H9 (cell line): ENCODE results near the gene KCTD1. TPM values are rescaled to one million over a fixed set of nuclear protein-coding genes. Genes with fewer than 3 reads are reported as not detected.

Source experiments
- DNase-seq: peaks from one replicate; pipeline ENCODE4 v3.0.0-alpha.2; 2017
- H2AFZ ChIP-seq: one replicate; pipeline ENCODE4 v1.6.1; 2013; ENCODE audit warnings: mild to moderate bottlenecking, low read length, control low read depth, moderate library complexity
- H2AK5ac ChIP-seq: 2 replicates; pipeline ENCODE4 v1.6.1; 2013; ENCODE audit warnings: low read length, control low read depth, mixed read lengths; ENCODE audit not compliant: insufficient read length
- H2BK120ac ChIP-seq: one replicate; pipeline ENCODE4 v1.6.1; 2013; ENCODE audit warnings: low read depth, mild to moderate bottlenecking, low read length, control low read depth, inconsistent platforms; ENCODE audit not compliant: poor library complexity, severe bottlenecking
- H2BK12ac ChIP-seq: 2 replicates; pipeline ENCODE4 v1.6.1; 2013; ENCODE audit warnings: low read length, control low read depth, mixed read lengths, low read depth; ENCODE audit not compliant: insufficient read length
- H2BK15ac ChIP-seq: 2 replicates; pipeline ENCODE4 v1.6.1; 2013; ENCODE audit warnings: low read depth, low read length, control low read depth
- H2BK20ac ChIP-seq: one replicate; pipeline ENCODE4 v1.6.1; 2013; ENCODE audit warnings: low read depth, mild to moderate bottlenecking, low read length, control low read depth, inconsistent platforms; ENCODE audit not compliant: poor library complexity, severe bottlenecking
- H2BK5ac ChIP-seq: 2 replicates; pipeline ENCODE4 v1.6.1; 2013; ENCODE audit warnings: low read length, control low read depth, mixed read lengths; ENCODE audit not compliant: insufficient read length
- H3K14ac ChIP-seq: 2 replicates; pipeline ENCODE4 v1.6.1; 2013; ENCODE audit warnings: low read length, control low read depth; ENCODE audit not compliant: insufficient read depth
- H3K18ac ChIP-seq: 2 replicates; pipeline ENCODE4 v1.6.1; 2013; ENCODE audit warnings: low read depth, mild to moderate bottlenecking, mixed read lengths, low read length, control low read depth; ENCODE audit not compliant: insufficient read length
- H3K23ac ChIP-seq: 2 replicates; pipeline ENCODE4 v1.6.1; 2013; ENCODE audit warnings: low read length, control low read depth, mixed read lengths, low read depth; ENCODE audit not compliant: insufficient read length
- H3K23me2 ChIP-seq: 2 replicates; pipeline ENCODE4 v1.6.1; 2013; ENCODE audit warnings: low read depth, mild to moderate bottlenecking, mixed read lengths, low read length, control low read depth; ENCODE audit not compliant: insufficient read length, poor library complexity, severe bottlenecking
- H3K27ac ChIP-seq: 2 replicates; pipeline ENCODE4 v1.5.1; 2013; ENCODE audit warnings: low read length, control low read depth, mixed read lengths, low read depth; ENCODE audit not compliant: insufficient read length
- H3K27me3 ChIP-seq: 2 replicates; pipeline ENCODE4 v1.6.1; 2013; ENCODE audit warnings: low read length, control low read depth, inconsistent platforms; ENCODE audit not compliant: insufficient read depth
- H3K4ac ChIP-seq: 2 replicates; pipeline ENCODE4 v1.6.1; 2013; ENCODE audit warnings: low read depth, mild to moderate bottlenecking, control low read depth, inconsistent platforms, low read length, moderate library complexity
- H3K4me1 ChIP-seq: 2 replicates; pipeline ENCODE4 v1.6.1; 2013; ENCODE audit warnings: low read length, control low read depth, inconsistent platforms; ENCODE audit not compliant: insufficient read depth
- H3K4me2 ChIP-seq: 2 replicates; pipeline ENCODE4 v1.6.1; 2013; ENCODE audit warnings: low read length, control low read depth, mixed read lengths; ENCODE audit not compliant: insufficient read length, insufficient read depth
- H3K56ac ChIP-seq: 2 replicates; pipeline ENCODE4 v1.6.1; 2013; ENCODE audit warnings: low read depth, mild to moderate bottlenecking, mixed read lengths, low read length, control low read depth; ENCODE audit not compliant: insufficient read length
- H3K79me1 ChIP-seq: 2 replicates; pipeline ENCODE4 v1.6.1; 2013; ENCODE audit warnings: low read depth, mild to moderate bottlenecking, moderate library complexity, low read length, control low read depth, inconsistent platforms; ENCODE audit not compliant: insufficient read depth, poor library complexity, severe bottlenecking
- H3K79me2 ChIP-seq: 2 replicates; pipeline ENCODE4 v1.6.1; 2013; ENCODE audit warnings: low read length, control low read depth, inconsistent platforms; ENCODE audit not compliant: insufficient read depth
- H3K9ac ChIP-seq: 2 replicates; pipeline ENCODE4 v1.6.1; 2013; ENCODE audit warnings: low read length, control low read depth, mixed read lengths; ENCODE audit not compliant: insufficient read length; ENCODE audit errors: extremely low read depth
- H3K9me3 ChIP-seq: one replicate; pipeline ENCODE4 v1.6.1; 2013; ENCODE audit warnings: low read depth, low read length, inconsistent platforms; ENCODE audit not compliant: control insufficient read depth
- H3T11ph ChIP-seq: one replicate; pipeline ENCODE4 v1.6.1; 2013; ENCODE audit warnings: mild to moderate bottlenecking, low read length, control low read depth, inconsistent platforms
- H4K20me1 ChIP-seq: one replicate; pipeline ENCODE4 v1.6.1; 2013; ENCODE audit not compliant: control insufficient read depth, insufficient read length, insufficient read depth
- H4K5ac ChIP-seq: 2 replicates; pipeline ENCODE4 v1.6.1; 2013; ENCODE audit warnings: low read depth, mild to moderate bottlenecking, mixed read lengths, low read length, control low read depth; ENCODE audit not compliant: insufficient read length
- H4K8ac ChIP-seq: replicated peaks from 2 replicates; pipeline ENCODE4 v1.6.1; 2013; ENCODE audit warnings: low read length, control low read depth, mixed read lengths, low read depth; ENCODE audit not compliant: insufficient read length
- H4K91ac ChIP-seq: 2 replicates; pipeline ENCODE4 v1.6.1; 2013; ENCODE audit warnings: low read depth, mild to moderate bottlenecking, moderate library complexity, mixed read lengths, low read length, control low read depth; ENCODE audit not compliant: insufficient read length
- H3K27ac Mint-ChIP-seq, 3 experiments: 2 replicates in 2 of 3; 3 replicates in 1 of 3; pipeline ENCODE4 v1.8.0; 2020 to 2021; ENCODE audit warnings: mixed read lengths in 3 of 3, mild to moderate bottlenecking in 1 of 3, moderate library complexity in 1 of 3
- H3K27me3 Mint-ChIP-seq: 2 replicates; pipeline ENCODE4 v1.8.0; 2021; ENCODE audit warnings: low read depth, mild to moderate bottlenecking, moderate library complexity, mixed read lengths
- H3K36me3 Mint-ChIP-seq, 3 experiments: 2 replicates in 2 of 3; 3 replicates in 1 of 3; pipeline ENCODE4 v1.8.0; 2020 to 2021; ENCODE audit warnings: low read depth in 3 of 3, mixed read lengths in 3 of 3; ENCODE audit not compliant: insufficient read depth in 1 of 3
- H3K4me1 Mint-ChIP-seq, 2 experiments: 2 replicates each; pipeline ENCODE4 v1.8.0; 2020; ENCODE audit warnings: mixed read lengths in 2 of 2
- H3K4me3 Mint-ChIP-seq, 2 experiments: 2 replicates in 1 of 2; 3 replicates in 1 of 2; pipeline ENCODE4 v1.8.0; 2020 to 2021; ENCODE audit warnings: mild to moderate bottlenecking in 2 of 2, mixed read lengths in 2 of 2, moderate library complexity in 1 of 2
- H3K9me3 Mint-ChIP-seq, 2 experiments: 2 replicates in 1 of 2; 3 replicates in 1 of 2; pipeline ENCODE4 v1.8.0; 2020; ENCODE audit warnings: mild to moderate bottlenecking in 2 of 2, mixed read lengths in 2 of 2, moderate library complexity in 1 of 2
- WGBS: extraction: QIAGEN DNeasy Blood & Tissue Kit; methylation state at CpG from one replicate; pipeline ENCODE4 v1.1.7; 2013; ENCODE audit warnings: missing lambda C conversion rate, low lambda C conversion rate, mixed read lengths; ENCODE audit not compliant: insufficient read length; ENCODE audit errors: extremely low coverage; 5-methylcytosine and 5-hydroxymethylcytosine counted together
- total RNA-seq: library from RNA; stranded (reverse); gene quantifications from 2 replicates; pipeline ENCODE4 v1.2.1, GENCODE V29; 2021
- TF ChIP-seq, protein P1 (sequence below): fragments of 200-600 bp; sonication (generic); conservative IDR thresholded peaks from 3 replicates; pipeline ENCODE4 v1.8.0; 2021; ENCODE audit warnings: antibody characterized with exemption, mild to moderate bottlenecking

KCTD1 gene
- total RNA-seq, 1 experiment from 2014 or later, result 10.8 TPM

DNA sequence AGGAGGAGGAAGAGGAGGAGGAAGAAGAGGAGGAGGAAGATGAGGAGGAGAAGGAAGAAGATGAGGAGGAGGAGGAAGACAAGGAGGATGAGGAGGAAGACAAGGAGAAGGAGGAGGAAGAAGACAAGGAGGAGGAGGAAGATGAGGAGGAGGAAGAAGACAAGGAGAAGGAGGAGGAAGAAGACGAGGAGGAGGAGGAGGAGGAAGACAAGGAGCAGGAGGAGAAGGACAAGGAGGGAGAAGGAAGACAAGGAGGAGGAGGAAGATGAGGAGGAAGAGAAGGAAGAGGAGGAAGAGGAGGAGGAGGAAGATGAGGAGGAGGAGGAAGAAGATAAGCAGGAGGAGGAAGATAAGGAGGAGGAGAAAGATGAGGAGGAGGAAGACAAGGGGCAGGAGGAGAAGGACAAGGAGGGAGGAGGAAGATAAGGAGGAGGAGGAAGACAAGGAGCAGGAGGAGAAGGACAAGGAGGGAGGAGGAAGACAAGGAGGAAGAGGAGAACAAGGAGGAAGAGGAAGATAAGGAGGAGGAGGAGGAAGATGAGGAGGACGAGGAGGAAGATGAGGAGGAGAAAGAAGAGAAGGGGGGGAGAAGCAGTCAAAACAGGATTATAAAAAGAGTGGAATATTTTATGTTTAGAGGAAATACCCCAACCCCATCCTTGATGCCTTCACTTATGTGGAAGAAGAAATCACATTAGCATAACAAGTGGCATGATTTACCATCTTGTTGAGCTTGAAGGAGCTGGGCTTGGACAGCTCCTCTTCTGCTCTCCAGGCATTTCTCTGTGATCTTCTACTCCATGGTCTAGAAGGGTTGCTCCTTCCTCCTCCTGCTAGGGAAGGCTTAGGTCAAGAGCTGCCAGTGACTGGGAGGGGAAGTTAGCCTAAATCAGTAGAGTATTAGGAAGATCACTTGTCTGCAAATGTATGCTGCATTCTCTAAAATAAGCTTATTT, 45.3 kb upstream of the KCTD1 start:
- H3K4me2 ChIP-seq, result no peak overlapping the region
- H2BK120ac ChIP-seq, result no peak overlapping the region
- no peak overlapping the region for H3K27ac Mint-ChIP-seq
- no CpG with 5 or more reads among the region's 2 CpGs for WGBS
- no peak overlapping the region for H3K23ac ChIP-seq
- H2BK20ac ChIP-seq, result no peak overlapping the region
- H2BK15ac ChIP-seq, result no peak overlapping the region
- H2BK12ac ChIP-seq, result no peak overlapping the region
- no peak overlapping the region for H3K18ac ChIP-seq
- no peak overlapping the region for H4K8ac ChIP-seq
- TF ChIP-seq, protein P1, sequence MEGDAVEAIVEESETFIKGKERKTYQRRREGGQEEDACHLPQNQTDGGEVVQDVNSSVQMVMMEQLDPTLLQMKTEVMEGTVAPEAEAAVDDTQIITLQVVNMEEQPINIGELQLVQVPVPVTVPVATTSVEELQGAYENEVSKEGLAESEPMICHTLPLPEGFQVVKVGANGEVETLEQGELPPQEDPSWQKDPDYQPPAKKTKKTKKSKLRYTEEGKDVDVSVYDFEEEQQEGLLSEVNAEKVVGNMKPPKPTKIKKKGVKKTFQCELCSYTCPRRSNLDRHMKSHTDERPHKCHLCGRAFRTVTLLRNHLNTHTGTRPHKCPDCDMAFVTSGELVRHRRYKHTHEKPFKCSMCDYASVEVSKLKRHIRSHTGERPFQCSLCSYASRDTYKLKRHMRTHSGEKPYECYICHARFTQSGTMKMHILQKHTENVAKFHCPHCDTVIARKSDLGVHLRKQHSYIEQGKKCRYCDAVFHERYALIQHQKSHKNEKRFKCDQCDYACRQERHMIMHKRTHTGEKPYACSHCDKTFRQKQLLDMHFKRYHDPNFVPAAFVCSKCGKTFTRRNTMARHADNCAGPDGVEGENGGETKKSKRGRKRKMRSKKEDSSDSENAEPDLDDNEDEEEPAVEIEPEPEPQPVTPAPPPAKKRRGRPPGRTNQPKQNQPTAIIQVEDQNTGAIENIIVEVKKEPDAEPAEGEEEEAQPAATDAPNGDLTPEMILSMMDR, result no peak
- H3K36me3 Mint-ChIP-seq, result peaks cover 0 to 2% (median 0%) of the 10 kb centered on the region in 3 experiments; a peak in 2 of 7 replicates
- H4K5ac ChIP-seq, result no peak overlapping the region
- H2AK5ac ChIP-seq, result no peak overlapping the region
- H4K91ac ChIP-seq, result no peak overlapping the region
- no peaks in the 10 kb centered on the region for H3K79me2 ChIP-seq
- H3K9ac ChIP-seq, result no peak overlapping the region
- H3K4me1 ChIP-seq, result no peaks in the 10 kb centered on the region
- H3K79me1 ChIP-seq, result no peaks in the 10 kb centered on the region
- no peaks in the 10 kb centered on the region for H4K20me1 ChIP-seq
- no peak overlapping the region for H3K4ac ChIP-seq
- DNase-seq, result no peak
- no peak overlapping the region for H2AFZ ChIP-seq
- H3K27me3 ChIP-seq, result no peaks in the 10 kb centered on the region
- H3K27me3 Mint-ChIP-seq, result peaks cover 8% of the 10 kb centered on the region
- no peak overlapping the region for H3T11ph ChIP-seq
- H3K4me1 Mint-ChIP-seq, result no peaks in the 10 kb centered on the region; a peak in 1 of 4 replicates
- no peak overlapping the region for H2BK5ac ChIP-seq
- no peaks in the 10 kb centered on the region for H3K23me2 ChIP-seq
- H3K4me3 Mint-ChIP-seq, result no peak overlapping the region
- peaks cover 2 to 3% of the 10 kb centered on the region in 2 experiments; a peak in 4 of 5 replicates for H3K9me3 Mint-ChIP-seq
- no peak overlapping the region for H3K56ac ChIP-seq
- H3K14ac ChIP-seq, result no peak overlapping the region
- H3K27ac ChIP-seq, result no peak overlapping the region
- no peaks in the 10 kb centered on the region for H3K9me3 ChIP-seq
